Measurements from ENCODE around the gene CTXND2. TPM values are rescaled to one million over a fixed set of nuclear protein-coding genes. Genes with fewer than 3 reads are reported as not detected.
"Not testable (repeated sequence)": the region's sequence is repeated elsewhere in the genome, so short reads cannot be mapped to it uniquely, and the experiment has no call there.

The CTXND2 gene
- total and polyA plus RNA-seq, 3 donors from 2014 or later, result 0.26 to 1.0 (median 0.31) TPM

DNA sequence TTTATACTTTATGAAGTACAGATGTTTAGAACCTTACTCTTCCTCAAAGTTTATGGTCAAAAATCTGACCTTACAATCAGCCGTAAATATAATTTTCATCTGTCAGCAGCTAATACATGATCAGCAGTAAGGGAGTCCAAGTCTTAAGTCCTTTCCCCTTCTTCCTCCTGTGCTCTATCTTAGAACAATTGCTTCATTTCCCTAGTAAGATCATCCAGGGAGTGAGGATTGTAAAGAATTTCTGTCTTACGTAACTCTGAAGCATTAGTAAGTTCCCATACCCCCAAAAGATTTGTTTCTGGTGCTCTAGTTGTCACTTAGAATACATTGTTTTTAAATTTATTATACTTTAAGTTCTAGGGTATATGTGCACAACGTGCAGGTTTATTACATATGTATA, 41.4 kb downstream of the CTXND2 start:
- Histone ChIP-seq H3K4me1 (peaks cover 7% of the 10 kb centered on the region), H3K36me3 (ENCODE audit: low read depth, missing control alignments) (no peaks in the 10 kb centered on the region), H3K27me3 (no peaks in the 10 kb centered on the region), H3K9me3 (no peaks in the 10 kb centered on the region), H3K27ac (no peak overlapping the region), H3K4me3 (no peak overlapping the region)
- 91 to 95% methylated on average over 3 of the region's 3 CpGs for WGBS, 2 donors
- TF ChIP-seq POLR2A (IDR thresholded peaks at IDR 0.05), result no peak
- TF ChIP-seq, protein P1, sequence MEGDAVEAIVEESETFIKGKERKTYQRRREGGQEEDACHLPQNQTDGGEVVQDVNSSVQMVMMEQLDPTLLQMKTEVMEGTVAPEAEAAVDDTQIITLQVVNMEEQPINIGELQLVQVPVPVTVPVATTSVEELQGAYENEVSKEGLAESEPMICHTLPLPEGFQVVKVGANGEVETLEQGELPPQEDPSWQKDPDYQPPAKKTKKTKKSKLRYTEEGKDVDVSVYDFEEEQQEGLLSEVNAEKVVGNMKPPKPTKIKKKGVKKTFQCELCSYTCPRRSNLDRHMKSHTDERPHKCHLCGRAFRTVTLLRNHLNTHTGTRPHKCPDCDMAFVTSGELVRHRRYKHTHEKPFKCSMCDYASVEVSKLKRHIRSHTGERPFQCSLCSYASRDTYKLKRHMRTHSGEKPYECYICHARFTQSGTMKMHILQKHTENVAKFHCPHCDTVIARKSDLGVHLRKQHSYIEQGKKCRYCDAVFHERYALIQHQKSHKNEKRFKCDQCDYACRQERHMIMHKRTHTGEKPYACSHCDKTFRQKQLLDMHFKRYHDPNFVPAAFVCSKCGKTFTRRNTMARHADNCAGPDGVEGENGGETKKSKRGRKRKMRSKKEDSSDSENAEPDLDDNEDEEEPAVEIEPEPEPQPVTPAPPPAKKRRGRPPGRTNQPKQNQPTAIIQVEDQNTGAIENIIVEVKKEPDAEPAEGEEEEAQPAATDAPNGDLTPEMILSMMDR (IDR thresholded peaks at IDR 0.05), result no peak
- DNase-seq, result no peak
- intact Hi-C loops (cut with DNase I; ENCODE audit: low total_unique reads), result no loop called here

DNA sequence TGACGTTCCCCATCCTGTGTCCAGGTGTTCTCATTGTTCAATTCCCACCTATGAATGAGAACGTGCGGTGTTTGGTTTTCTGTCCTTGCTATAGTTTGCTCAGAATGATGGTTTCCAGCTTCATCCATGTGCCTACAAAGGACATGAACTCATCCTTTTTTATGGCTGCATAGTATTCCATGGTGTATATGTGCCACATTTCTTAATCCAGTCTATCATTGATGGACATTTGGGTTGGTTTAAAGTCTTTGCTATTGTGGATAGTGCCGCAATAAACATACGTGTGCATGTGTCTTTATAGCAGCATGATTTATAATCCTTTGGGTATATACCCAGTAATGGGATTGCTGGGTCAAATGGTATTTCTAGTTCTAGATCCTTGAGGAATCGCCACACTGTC, 41.8 kb downstream of the CTXND2 start:
- 93 to 95% methylated on average over 6 of the region's 6 CpGs for WGBS, 2 donors
- H3K27me3 ChIP-seq; DNase-seq; H3K36me3 ChIP-seq (ENCODE audit: low read depth, missing control alignments); intact Hi-C loops (cut with DNase I; ENCODE audit: low total_unique reads); H3K27ac ChIP-seq; H3K4me3 ChIP-seq; H3K4me1 ChIP-seq; H3K9me3 ChIP-seq: not testable (repeated sequence)

DNA sequence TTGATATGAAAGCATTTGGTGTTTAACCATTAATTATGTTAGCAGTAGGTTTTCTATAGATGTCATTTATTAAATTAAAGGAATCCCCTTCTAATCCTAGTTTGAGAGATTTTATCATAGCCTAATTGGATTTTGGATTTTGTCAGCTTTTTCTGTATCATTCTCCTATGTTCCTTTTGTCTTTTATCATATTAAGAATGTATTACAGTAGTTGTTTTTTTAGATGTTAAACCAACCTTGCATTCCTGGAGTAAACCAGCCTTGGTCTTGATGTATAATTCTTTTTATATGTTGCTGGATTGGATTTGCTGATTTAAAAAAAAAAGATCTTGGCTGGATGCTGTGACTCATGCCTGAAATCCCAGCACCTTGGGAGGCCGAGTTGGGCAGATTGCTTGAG, 44.8 kb downstream of the CTXND2 start:
- Histone ChIP-seq H3K4me1 (peaks cover 6% of the 10 kb centered on the region), H3K27me3 (no peaks in the 10 kb centered on the region), H3K27ac (no peak overlapping the region), H3K36me3 (ENCODE audit: low read depth, missing control alignments) (peaks cover 3% of the 10 kb centered on the region), H3K4me3 (no peak overlapping the region), H3K9me3 (no peaks in the 10 kb centered on the region)
- no peak for DNase-seq
- TF ChIP-seq POLR2A (IDR thresholded peaks at IDR 0.05), result no peak
- TF ChIP-seq, protein P1 (IDR thresholded peaks at IDR 0.05), result no peak
- 97 to 100% methylated on average over 1 of the region's 1 CpG for WGBS, 2 donors
- intact Hi-C loops (cut with DNase I; ENCODE audit: low total_unique reads), result no loop called here

DNA sequence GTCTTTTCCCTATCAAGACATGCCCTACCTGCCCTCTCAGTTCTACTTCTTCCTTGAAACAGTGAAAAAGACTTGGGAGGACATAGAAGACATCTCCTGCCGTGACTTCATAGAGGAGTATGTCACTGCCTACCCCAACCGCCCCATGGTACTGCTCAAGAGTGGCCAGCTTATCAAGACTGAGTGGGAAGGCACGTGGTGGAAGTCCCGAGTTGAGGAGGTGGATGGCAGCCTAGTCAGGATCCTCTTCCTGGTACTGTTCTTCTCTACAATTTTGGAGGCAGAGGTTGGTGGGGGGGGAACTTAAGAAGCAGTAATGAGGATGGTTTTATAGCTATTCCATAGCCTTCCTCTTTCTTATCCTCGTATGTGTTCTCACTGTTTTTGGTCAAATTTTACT, 57.9 kb downstream of the CTXND2 start:
- Histone ChIP-seq H3K27ac (no peak overlapping the region), H3K4me1 (no peaks in the 10 kb centered on the region), H3K27me3 (no peaks in the 10 kb centered on the region), H3K36me3 (ENCODE audit: low read depth, missing control alignments) (no peaks in the 10 kb centered on the region), H3K9me3 (no peaks in the 10 kb centered on the region), H3K4me3 (no peak overlapping the region)
- TF ChIP-seq, protein P1 (IDR thresholded peaks at IDR 0.05), result no peak
- TF ChIP-seq POLR2A (IDR thresholded peaks at IDR 0.05), result no peak
- intact Hi-C loops (cut with DNase I; ENCODE audit: low total_unique reads), result no loop called here
- DNase-seq, result no peak
- 60 to 62% methylated on average over 5 of the region's 5 CpGs for WGBS, 2 donors

DNA sequence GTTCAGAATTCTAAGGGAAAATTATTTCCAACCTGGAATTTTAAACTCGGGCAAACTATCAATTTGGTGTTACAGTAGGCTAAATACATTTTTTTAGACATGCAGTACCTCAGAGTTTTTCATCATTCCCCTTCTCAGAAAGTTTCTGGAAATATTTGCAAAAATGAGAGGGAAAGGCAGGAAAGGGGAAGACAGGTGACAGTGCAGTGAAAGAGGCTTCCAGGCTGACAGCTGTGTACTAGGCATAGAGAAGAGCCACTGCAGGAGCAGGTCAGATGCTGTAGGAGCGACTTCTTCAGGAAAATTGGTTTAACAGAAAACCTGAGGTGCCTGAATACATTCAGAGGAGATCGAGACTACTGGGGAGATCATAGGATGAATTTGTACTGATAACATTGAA, 67.8 kb downstream of the CTXND2 start:
- Histone ChIP-seq H3K4me3 (no peak overlapping the region), H3K27me3 (no peaks in the 10 kb centered on the region), H3K4me1 (no peaks in the 10 kb centered on the region), H3K36me3 (ENCODE audit: low read depth, missing control alignments) (no peaks in the 10 kb centered on the region), H3K27ac (peak overlapping the region in 1 of 2 donors; percentile 4), H3K9me3 (no peaks in the 10 kb centered on the region)
- no peak for DNase-seq
- WGBS, 2 donors, result 85 to 88% methylated on average over 3 of the region's 3 CpGs
- TF ChIP-seq, protein P1 (IDR thresholded peaks at IDR 0.05), result no peak
- no peak for TF ChIP-seq POLR2A (IDR thresholded peaks at IDR 0.05)
- intact Hi-C loops (cut with DNase I; ENCODE audit: low total_unique reads), result no loop called here
